ENCODE measurements around the gene SPPL3. TPM values are rescaled to one million over a fixed set of nuclear protein-coding genes. Genes with fewer than 3 reads are reported as not detected.
"Not testable (repeated sequence)": the region's sequence is repeated elsewhere in the genome, so short reads cannot be mapped to it uniquely, and the experiment has no call there.

Gene SPPL3
- total RNA-seq, 1 experiment from 2014 or later, result 12.5 TPM

DNA sequence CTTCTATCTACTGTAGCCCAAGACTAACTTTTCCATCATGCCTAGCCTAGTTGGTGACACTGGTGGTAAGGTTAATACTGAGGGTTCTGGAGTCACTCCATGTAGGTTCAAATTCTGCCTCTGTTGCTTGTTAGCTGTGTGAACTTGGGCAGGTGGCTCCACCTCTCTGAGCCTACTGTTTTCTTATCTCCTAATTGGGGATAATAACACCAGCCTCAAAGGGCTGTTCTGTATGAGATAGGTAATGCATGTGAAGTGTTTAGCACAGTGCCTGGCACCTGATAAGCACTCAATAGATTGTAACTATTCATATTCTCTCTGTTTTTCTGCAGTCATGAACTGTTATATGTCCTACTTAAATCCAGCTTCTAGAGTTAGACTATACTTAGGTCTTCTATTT, 17.5 kb upstream of the SPPL3 start:
- DNase-seq (ENCODE audit: extremely low read depth, low read depth), result no peak

- DNase-seq (ENCODE audit: extremely low read depth, low read depth), result no peak
These were observed 16.0 kb upstream of the SPPL3 start for GRCh38 chr12:120920178-120920577.

DNA sequence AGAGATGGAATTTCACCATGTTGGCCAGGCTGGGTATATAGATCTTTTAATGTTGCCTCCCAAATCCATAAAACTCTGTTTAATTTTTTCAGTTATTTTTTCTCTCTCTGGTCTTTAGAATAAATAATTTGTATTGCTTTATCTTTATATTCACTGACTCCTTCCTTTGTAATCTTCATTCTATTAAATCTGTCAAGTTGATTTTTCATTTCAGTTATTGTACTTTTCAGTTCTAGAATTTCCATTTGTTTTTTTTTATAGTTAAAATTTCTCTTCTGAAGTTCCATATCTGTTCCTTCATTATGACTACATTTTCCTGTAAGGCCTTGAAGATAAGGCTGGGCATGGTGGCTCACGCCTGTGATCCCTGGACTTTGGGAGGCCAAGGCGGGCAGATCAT, 13.6 kb upstream of the SPPL3 start:
- no peak for DNase-seq (ENCODE audit: extremely low read depth, low read depth)

DNA sequence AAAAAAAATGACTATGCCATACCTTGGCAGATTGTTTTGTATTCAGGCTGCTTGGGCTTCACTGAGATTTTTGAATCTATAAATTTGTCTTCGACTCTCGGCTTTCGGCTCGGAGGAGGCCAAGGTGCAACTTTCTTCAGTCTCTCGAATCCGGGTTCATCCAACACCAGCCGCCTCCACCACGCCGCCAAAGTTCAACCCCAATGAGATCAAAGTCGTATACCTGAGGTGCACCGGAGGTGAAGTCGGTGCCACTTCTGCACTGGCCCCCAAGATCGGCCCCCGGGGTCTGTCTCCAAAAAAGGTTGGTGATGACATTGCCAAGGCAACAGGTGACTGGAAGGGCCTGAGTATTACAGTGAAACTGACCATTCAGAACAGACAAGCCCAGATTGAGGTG, 12.4 kb upstream of the SPPL3 start:
- no peak for DNase-seq (ENCODE audit: extremely low read depth, low read depth)

- no peak for DNase-seq (ENCODE audit: extremely low read depth, low read depth)
These were observed 10.6 kb upstream of the SPPL3 start for GRCh38 chr12:120914794-120915193.

- no peak for DNase-seq (ENCODE audit: extremely low read depth, low read depth)
These were observed 5.6 kb upstream of the SPPL3 start for GRCh38 chr12:120909633-120910298.

DNA sequence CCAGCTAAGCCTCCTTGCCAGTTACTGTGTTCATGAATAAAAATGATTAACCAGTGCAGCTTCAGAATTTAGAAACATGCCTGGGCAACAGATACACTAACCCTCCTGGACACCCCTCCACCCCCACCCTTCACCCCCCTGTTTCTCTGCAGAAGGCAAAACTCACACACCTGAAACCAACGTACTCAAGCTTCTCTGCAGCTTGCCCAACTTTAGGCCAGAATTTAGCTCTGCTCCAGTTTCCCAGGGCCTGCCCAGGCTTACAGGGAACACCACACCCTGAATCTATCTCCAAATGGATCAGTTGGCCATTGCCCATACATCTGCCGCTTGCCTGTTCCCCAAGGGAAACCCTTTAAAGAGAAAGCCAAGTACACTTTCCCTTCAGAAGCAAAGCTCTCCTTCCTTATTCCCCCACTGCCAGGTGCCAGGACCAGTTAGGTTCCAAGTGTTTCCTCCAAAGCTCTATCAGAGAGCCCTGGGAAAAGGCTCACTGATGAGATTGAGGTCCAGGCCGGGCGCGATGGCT, 1.8 kb upstream of the SPPL3 start:
- no peak for DNase-seq (ENCODE audit: extremely low read depth, low read depth)

DNA sequence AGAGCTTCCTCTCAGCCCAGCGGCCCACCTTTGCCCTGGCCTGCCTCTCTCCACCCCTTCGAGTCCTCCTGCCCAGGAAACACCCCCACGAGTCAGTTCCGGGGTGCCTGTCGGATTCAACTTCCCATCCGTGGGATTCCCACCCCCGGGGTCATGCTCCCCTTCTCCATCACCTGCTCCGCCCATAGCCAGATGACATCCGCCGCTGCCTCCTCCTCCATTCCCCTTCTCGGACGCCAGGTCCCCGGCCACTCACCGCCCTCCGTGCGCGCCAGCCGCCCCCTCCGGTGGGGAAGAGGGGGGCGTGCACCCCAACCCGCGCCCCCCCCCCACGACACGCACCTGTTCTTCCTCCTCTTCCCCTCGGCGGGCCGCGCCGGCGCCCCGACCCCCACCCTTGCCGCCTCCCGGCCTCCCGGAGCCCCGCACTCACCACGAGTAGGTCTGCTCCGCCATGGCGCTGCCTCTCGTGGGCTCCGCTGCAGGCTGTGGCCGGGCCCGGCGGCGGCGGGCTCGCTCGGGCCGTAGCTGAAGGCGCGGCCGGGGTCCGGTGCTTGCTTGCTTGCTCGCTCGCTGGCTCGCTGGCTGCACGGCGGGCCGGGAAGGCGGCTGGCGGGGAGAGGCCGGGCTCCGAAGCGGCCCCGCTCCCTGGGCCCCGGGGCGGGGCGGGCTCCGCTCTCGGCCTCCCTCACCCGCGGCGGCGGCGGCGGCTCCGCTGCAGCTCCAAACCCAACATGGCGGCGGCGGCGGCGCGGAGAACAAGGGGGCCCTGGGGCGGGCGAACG, 554 bp downstream of the SPPL3 start:
- DNase-seq (ENCODE audit: extremely low read depth, low read depth), result no peak

DNA sequence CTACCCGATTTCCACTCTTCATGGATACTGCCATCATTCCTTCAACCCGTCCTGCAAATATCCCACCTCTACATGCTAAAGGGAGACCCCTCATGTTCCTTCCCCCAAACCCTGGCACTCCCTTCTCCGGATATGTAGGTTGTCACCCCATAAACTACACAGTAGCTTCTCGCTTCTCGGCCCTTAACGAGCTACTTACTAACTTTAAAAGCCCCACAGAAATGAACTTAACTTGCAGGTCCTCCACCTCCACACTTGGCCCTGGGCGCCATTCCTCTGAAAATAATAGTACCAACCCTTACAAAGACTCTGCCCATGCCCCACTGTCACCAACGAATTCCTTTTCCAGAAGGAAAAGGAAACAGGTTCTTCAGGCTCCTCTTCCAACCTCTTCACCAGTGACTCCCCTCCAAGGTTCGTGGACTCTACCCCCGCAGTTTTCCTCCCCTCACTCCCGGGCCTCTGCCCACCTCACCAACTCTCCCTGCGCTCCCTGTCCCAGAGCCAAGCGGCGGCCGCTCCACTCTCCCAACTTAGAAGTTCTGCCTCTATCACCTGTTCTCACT, 1.2 kb downstream of the SPPL3 start:
- DNase-seq (ENCODE audit: extremely low read depth, low read depth), result no peak

- no peak for DNase-seq (ENCODE audit: extremely low read depth, low read depth)
These were observed 2.3 kb downstream of the SPPL3 start for GRCh38 chr12:120901818-120902217.

GRCh38 chr12:120901101-120901500, 3.1 kb downstream of the SPPL3 start:
- DNase-seq (ENCODE audit: extremely low read depth, low read depth), result not testable (repeated sequence)

GRCh38 chr12:120895532-120895931, 8.6 kb downstream of the SPPL3 start:
- DNase-seq (ENCODE audit: extremely low read depth, low read depth), result no peak

- DNase-seq (ENCODE audit: extremely low read depth, low read depth), result no peak
These were observed 11.9 kb downstream of the SPPL3 start for GRCh38 chr12:120892265-120892664.

GRCh38 chr12:120890963-120891362, 13.2 kb downstream of the SPPL3 start:
- DNase-seq (ENCODE audit: extremely low read depth, low read depth), result no peak

DNA sequence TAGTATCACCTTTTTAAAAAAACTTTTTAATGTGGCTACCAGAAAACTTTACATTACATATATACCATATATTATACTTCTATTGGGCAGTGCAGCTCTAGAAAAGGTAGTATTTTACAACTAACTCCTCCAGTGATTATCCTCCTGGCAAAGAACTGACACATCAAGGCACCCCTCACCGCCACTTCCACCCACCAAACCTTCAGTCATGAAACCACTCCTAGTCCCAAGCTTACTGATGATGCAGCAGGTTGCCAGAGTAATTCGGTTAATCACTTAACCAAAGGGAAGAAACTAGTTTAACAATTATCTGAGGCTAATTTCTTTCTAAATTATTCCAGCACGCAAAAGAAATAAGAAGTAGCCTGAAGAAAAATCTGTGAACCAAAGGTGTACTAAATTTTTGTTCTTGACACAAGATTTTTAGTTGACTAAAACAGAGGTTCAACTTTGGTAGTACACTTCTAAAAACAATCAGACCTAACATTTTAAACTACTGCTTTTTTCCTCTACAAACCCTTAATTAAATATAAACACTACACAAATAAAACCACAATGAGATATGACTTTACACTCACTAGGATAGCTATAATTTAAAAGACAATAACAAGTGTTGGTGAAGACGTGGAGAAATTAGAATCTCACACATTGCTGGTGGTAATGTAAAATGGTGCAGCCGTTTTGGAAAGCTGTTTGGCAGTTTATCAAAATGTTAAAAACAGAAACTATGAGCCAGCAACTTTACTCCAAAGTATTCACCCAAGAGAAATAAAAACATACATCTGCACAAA, 16.7 kb downstream of the SPPL3 start:
- no peak for DNase-seq (ENCODE audit: extremely low read depth, low read depth)

DNA sequence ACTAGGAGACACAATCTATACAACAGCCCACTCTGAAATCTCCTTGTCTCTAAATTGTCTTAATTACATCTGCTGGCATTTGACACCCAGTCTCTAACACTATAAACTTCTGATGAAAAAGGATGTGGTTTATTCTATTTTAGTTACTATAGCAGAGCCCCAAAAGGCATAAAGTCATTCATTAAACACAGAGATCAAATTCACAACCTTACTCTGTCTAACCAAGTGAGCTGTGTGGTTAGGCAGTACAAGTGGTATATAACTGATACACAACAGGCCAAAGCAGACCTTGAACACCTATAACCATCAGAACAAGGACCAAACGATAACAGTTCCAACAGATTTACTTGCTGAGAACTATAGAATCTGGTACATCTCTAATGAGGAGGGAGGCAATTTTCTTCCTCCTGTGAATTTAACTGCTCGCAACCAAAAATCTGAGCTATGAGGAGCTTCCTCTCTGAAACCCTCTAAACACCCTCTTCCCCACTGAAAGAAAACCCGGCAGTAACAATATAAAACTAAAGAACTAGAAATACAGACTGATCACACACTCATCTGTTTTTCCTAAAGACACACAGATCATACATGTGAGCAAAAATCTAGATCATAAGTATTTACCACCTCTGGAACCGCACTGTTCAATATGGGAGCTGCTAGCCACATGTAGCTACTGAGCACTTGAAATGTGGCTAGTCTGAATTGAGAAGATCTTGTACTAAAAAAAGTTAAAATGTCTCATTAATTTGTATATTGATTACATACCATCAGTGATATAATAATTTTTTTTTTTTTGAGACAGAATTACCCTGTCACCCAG, 17.7 kb downstream of the SPPL3 start:
- no peak for DNase-seq (ENCODE audit: extremely low read depth, low read depth)

- no peak for DNase-seq (ENCODE audit: extremely low read depth, low read depth)
These were observed 18.6 kb downstream of the SPPL3 start for GRCh38 chr12:120885521-120885920.

GRCh38 chr12:120884644-120885043, 19.5 kb downstream of the SPPL3 start:
- no peak for DNase-seq (ENCODE audit: extremely low read depth, low read depth)

- no peak for DNase-seq (ENCODE audit: extremely low read depth, low read depth)
These were observed 22.1 kb downstream of the SPPL3 start for GRCh38 chr12:120882055-120882555.

All from NCI-H460 (cell line).